Measurements from ENCODE around the gene VSIR. TPM values are rescaled to one million over a fixed set of nuclear protein-coding genes. Genes with fewer than 3 reads are reported as not detected.

Gene VSIR
- total and polyA plus RNA-seq, 9 of the 15 experiments (the other 6 are each of a cell fraction or from before 2014, with no cell fraction given): 0.14 to 20.5 (median 9.3) TPM

DNA sequence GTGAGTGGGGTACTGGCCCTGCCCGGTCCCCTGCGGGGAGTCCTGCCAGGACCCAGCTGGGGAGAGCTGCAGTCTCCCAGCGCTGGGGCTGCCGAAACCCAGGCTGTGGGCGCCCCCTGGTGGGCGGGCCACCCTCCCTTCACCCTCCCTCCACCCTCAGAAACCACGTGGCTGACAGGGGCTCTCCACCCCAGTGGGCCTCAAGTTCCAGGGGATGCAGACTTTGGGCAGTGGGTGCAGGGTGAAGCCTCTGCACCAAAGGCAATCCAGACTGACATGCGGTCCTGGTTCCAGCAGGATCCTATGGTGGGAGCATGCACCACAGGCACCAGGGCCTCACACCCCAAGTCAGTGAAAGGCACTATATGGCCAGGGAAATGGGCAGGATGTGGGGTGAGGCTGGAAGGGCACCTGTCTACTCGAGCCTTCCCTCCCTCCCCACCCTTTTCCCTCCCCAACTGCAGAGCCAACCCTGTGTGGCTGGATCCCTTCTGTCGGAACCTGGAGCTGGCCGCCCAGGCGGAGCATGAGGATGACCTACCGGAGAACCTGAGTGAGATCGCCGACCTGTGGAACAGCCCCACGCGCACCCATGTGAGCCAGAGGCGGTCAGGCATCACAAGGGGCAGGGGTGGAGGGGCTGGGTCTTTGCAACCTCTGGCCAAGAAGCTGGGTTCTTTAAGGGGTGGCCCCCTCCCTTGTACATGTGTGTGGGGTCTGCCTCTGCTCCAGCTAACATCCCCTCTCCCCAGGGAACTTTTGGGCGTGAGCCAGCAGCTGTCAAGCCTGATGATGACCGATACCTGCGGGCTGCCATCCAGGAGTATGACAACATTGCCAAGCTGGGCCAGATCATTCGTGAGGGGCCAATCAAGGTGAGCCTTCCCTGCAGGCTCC is 38.9 kb upstream of the VSIR start (continued):
- TF ChIP-seq JUN (IDR thresholded peaks at IDR 0.05; ENCODE audit: borderline replicate concordance, low read depth, low read length) (0 out of 2 replicates have a peak, but pooled peaks have one; percentile 8), JUN (CRISPR knock-in tag; IDR thresholded peaks at IDR 0.05; ENCODE audit: borderline replicate concordance) (no peak), HLTF (IDR thresholded peaks at IDR 0.05) (0 out of 2 replicates have a peak, but pooled peaks have one; percentile 50), SIN3A (IDR thresholded peaks at IDR 0.05; ENCODE audit: borderline replicate concordance in 2 of 2, control insufficient read depth in 1 of 2, low read depth in 2 of 2, low read length in 2 of 2) (0 out of 4 replicates have a peak, but pooled peaks of 1 of the 2 experiments have one; percentile 40), NFXL1 (CRISPR knock-in tag; IDR thresholded peaks at IDR 0.05) (no peak), VEZF1 (CRISPR knock-in tag; IDR thresholded peaks at IDR 0.05) (peak; percentile 73), HMGN3 (IDR thresholded peaks at IDR 0.05; ENCODE audit: borderline replicate concordance, extremely low read depth, insufficient read length, low read depth, low read length) (peak; percentile 24), RBM15 (IDR thresholded peaks at IDR 0.05; ENCODE audit: insufficient read depth, low read length) (no peak), RCOR1 (IDR thresholded peaks at IDR 0.05; ENCODE audit: borderline replicate concordance in 1 of 2, low read depth in 2 of 2, low read length in 2 of 2) (0 out of 4 replicates have a peak, but pooled peaks of 1 of the 2 experiments have one; percentile 32), SP1 (CRISPR knock-in tag; IDR thresholded peaks at IDR 0.05) (peak; percentile 49; the same call in 1 of the 2 replicates), HMGXB4 (CRISPR knock-in tag; IDR thresholded peaks at IDR 0.05) (peak; percentile 54; the same call in 1 of the 2 replicates), CC2D1A (IDR thresholded peaks at IDR 0.05) (peak; percentile 60; the same call in 1 of the 2 replicates), MAZ (CRISPR knock-in tag; conservative IDR thresholded peaks at IDR 0.05 in 1 of 2, IDR thresholded peaks at IDR 0.05 in 1 of 2) (peak; percentile 59 to 68; a peak in 3 of 4 replicates), GABPB1 (CRISPR knock-in tag; IDR thresholded peaks at IDR 0.05) (peak; percentile 70; the same call in 1 of the 2 replicates)
- TF ChIP-seq, protein P1, sequence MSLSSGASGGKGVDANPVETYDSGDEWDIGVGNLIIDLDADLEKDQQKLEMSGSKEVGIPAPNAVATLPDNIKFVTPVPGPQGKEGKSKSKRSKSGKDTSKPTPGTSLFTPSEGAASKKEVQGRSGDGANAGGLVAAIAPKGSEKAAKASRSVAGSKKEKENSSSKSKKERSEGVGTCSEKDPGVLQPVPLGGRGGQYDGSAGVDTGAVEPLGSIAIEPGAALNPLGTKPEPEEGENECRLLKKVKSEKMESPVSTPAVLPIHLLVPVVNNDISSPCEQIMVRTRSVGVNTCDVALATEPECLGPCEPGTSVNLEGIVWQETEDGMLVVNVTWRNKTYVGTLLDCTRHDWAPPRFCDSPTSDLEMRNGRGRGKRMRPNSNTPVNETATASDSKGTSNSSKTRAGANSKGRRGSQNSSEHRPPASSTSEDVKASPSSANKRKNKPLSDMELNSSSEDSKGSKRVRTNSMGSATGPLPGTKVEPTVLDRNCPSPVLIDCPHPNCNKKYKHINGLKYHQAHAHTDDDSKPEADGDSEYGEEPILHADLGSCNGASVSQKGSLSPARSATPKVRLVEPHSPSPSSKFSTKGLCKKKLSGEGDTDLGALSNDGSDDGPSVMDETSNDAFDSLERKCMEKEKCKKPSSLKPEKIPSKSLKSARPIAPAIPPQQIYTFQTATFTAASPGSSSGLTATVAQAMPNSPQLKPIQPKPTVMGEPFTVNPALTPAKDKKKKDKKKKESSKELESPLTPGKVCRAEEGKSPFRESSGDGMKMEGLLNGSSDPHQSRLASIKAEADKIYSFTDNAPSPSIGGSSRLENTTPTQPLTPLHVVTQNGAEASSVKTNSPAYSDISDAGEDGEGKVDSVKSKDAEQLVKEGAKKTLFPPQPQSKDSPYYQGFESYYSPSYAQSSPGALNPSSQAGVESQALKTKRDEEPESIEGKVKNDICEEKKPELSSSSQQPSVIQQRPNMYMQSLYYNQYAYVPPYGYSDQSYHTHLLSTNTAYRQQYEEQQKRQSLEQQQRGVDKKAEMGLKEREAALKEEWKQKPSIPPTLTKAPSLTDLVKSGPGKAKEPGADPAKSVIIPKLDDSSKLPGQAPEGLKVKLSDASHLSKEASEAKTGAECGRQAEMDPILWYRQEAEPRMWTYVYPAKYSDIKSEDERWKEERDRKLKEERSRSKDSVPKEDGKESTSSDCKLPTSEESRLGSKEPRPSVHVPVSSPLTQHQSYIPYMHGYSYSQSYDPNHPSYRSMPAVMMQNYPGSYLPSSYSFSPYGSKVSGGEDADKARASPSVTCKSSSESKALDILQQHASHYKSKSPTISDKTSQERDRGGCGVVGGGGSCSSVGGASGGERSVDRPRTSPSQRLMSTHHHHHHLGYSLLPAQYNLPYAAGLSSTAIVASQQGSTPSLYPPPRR (CRISPR knock-in tag; IDR thresholded peaks at IDR 0.05; ENCODE audit: borderline replicate concordance): 0 out of 2 replicates have a peak, but pooled peaks have one; percentile 60
